ENCODE measurements around the gene SDK2.

DNA sequence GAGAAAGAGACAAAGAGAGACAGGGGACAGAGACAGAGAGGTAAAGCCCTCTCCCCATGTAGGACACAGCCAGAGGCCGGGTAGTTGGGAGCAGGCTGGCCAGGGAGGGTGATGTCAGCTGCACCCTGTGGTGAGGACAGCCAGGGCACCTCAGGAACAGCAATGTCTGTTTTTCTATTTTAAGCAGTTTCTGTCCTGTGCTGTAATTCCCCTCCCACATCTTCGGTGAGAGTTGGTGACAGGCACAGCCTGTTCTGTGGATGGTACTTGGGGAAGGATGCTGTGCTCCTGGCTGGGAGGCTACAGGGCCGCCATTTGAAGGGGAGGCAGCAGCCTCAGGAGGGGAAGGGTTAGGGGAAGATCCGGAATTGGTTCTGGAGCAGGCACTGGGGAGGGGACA is 163.5 kb downstream of the SDK2 start:
- TF ChIP-seq, protein P1, sequence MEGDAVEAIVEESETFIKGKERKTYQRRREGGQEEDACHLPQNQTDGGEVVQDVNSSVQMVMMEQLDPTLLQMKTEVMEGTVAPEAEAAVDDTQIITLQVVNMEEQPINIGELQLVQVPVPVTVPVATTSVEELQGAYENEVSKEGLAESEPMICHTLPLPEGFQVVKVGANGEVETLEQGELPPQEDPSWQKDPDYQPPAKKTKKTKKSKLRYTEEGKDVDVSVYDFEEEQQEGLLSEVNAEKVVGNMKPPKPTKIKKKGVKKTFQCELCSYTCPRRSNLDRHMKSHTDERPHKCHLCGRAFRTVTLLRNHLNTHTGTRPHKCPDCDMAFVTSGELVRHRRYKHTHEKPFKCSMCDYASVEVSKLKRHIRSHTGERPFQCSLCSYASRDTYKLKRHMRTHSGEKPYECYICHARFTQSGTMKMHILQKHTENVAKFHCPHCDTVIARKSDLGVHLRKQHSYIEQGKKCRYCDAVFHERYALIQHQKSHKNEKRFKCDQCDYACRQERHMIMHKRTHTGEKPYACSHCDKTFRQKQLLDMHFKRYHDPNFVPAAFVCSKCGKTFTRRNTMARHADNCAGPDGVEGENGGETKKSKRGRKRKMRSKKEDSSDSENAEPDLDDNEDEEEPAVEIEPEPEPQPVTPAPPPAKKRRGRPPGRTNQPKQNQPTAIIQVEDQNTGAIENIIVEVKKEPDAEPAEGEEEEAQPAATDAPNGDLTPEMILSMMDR (conservative IDR thresholded peaks at IDR 0.05; ENCODE audit: low read depth, low read length), result no peak
- TF ChIP-seq POLR2A (IDR thresholded peaks at IDR 0.05; ENCODE audit: low read depth, low read length), result no peak
- TF ChIP-seq ELK1 (IDR thresholded peaks at IDR 0.05; ENCODE audit: borderline replicate concordance, low read depth, low read length), result no peak
- no peak for TF ChIP-seq BHLHE40 (IDR thresholded peaks at IDR 0.05; ENCODE audit: low read depth, low read length)
